Suprapubic skin (tissue), 3 donors: ENCODE data around the gene SPATS2L.

Experiments used
- CTCF ChIP-seq, 2 donors: fragments of 200-600 bp in 1 of 2; fragments of 450-650 bp in 1 of 2; sonication (generic) in 1 of 2; IDR thresholded peaks; one replicate each; pipeline ENCODE4 v1.5.1; 2016 to 2019; ENCODE audit warnings: antibody characterized with exemption in 2 of 2, mild to moderate bottlenecking in 1 of 2, moderate library complexity in 1 of 2
- POLR2A ChIP-seq, 2 donors: fragments of 450-650 bp; IDR thresholded peaks; one replicate each; pipeline ENCODE4 v1.6.1; 2017; ENCODE audit warnings: antibody characterized with exemption in 2 of 2, mild to moderate bottlenecking in 2 of 2, moderate library complexity in 2 of 2

- TF ChIP-seq CTCF (IDR thresholded peaks at IDR 0.05) (no peak), POLR2A (IDR thresholded peaks at IDR 0.05) (no peak)
These were observed 160.2 kb downstream of the SPATS2L start for GRCh38 chr2:200466425-200467418.
